Mesenchymal stem cell (in vitro differentiated cells and primary cell): ENCODE measurements around the gene ZAR1.
"Not testable (repeated sequence)": the region's sequence is repeated elsewhere in the genome, so short reads cannot be mapped to it uniquely, and the experiment has no call there.

Source experiments
- DNase-seq: peaks from one replicate; pipeline ENCODE4 v3.0.0-alpha.2; 2013
- H2AFZ ChIP-seq: one replicate; pipeline ENCODE4 v1.6.1; 2013; ENCODE audit warnings: low read depth, mild to moderate bottlenecking, control low read depth, inconsistent platforms, low read length, moderate library complexity
- H2AK5ac ChIP-seq: 2 replicates; pipeline ENCODE4 v1.6.1; 2013; ENCODE audit warnings: low read length, moderate library complexity, mild to moderate bottlenecking, inconsistent platforms; ENCODE audit not compliant: severe bottlenecking
- H2BK120ac ChIP-seq: one replicate; pipeline ENCODE4 v1.6.1; 2013; ENCODE audit warnings: low read depth, mild to moderate bottlenecking, inconsistent platforms, low read length, moderate library complexity
- H2BK12ac ChIP-seq, 2 experiments: one replicate each; pipeline ENCODE4 v1.6.1; 2013; ENCODE audit warnings: inconsistent platforms in 2 of 2, low read length in 2 of 2, mild to moderate bottlenecking in 2 of 2, moderate library complexity in 2 of 2, control low read depth in 1 of 2
- H2BK15ac ChIP-seq: one replicate; pipeline ENCODE4 v1.6.1; 2013; ENCODE audit warnings: mild to moderate bottlenecking, low read depth, inconsistent platforms; ENCODE audit not compliant: poor library complexity, severe bottlenecking
- H2BK5ac ChIP-seq: 2 replicates; pipeline ENCODE4 v1.6.1; 2013; ENCODE audit warnings: low read depth, mild to moderate bottlenecking, low read length, control low read depth, inconsistent platforms; ENCODE audit not compliant: poor library complexity, severe bottlenecking
- H3K14ac ChIP-seq, 2 experiments: one replicate each; pipeline ENCODE4 v1.6.1; 2013; ENCODE audit warnings: inconsistent platforms in 2 of 2, low read length in 2 of 2, control low read depth in 1 of 2, mild to moderate bottlenecking in 1 of 2, moderate library complexity in 1 of 2
- H3K18ac ChIP-seq, 2 experiments: one replicate each; pipeline ENCODE4 v1.6.1; 2013; ENCODE audit warnings: inconsistent platforms in 2 of 2, low read length in 2 of 2, control low read depth in 1 of 2, low read depth in 1 of 2, mild to moderate bottlenecking in 1 of 2
- H3K23ac ChIP-seq, 2 experiments: one replicate each; pipeline ENCODE4 v1.6.1; 2013; ENCODE audit warnings: inconsistent platforms in 2 of 2, low read length in 2 of 2, mild to moderate bottlenecking in 2 of 2, moderate library complexity in 2 of 2, control low read depth in 1 of 2
- H3K27ac ChIP-seq: 2 replicates; pipeline ENCODE4 v1.5.1; 2013; ENCODE audit warnings: mild to moderate bottlenecking, moderate library complexity, low read length, control low read depth, inconsistent platforms; ENCODE audit not compliant: poor library complexity, severe bottlenecking
- H3K27me3 ChIP-seq, 2 experiments: 2 replicates each; pipeline versions ENCODE4 v1.6.1 to v1.7.0; 2013; ENCODE audit warnings: low read length in 2 of 2, mild to moderate bottlenecking in 2 of 2, moderate library complexity in 2 of 2, control low read depth in 1 of 2, inconsistent platforms in 1 of 2; ENCODE audit not compliant: control insufficient read depth in 1 of 2, insufficient read depth in 1 of 2
- H3K36me3 ChIP-seq, 2 experiments: 2 replicates each; pipeline versions ENCODE4 v1.6.1 to v1.7.0; 2013; ENCODE audit warnings: low read length in 2 of 2, control low read depth in 1 of 2, inconsistent platforms in 1 of 2, low read depth in 1 of 2, mild to moderate bottlenecking in 1 of 2; ENCODE audit not compliant: insufficient read depth in 2 of 2, control insufficient read depth in 1 of 2
- H3K4ac ChIP-seq, 2 experiments: one replicate each; pipeline ENCODE4 v1.6.1; 2013; ENCODE audit warnings: inconsistent platforms in 2 of 2, low read length in 2 of 2, mild to moderate bottlenecking in 2 of 2, moderate library complexity in 2 of 2, control low read depth in 1 of 2, low read depth in 1 of 2
- H3K4me1 ChIP-seq: 2 replicates; pipeline ENCODE4 v1.6.1; 2013; ENCODE audit warnings: low read depth, low read length, control low read depth; ENCODE audit not compliant: control insufficient read depth, insufficient read depth
- H3K4me2 ChIP-seq: 2 replicates; pipeline ENCODE4 v1.6.1; 2013; ENCODE audit warnings: low read length, mild to moderate bottlenecking, inconsistent platforms; ENCODE audit not compliant: poor library complexity, severe bottlenecking
- H3K4me3 ChIP-seq, 2 experiments: 2 replicates each; pipeline versions ENCODE4 v1.5.1 to v1.7.0; 2013; ENCODE audit warnings: low read length in 2 of 2, mild to moderate bottlenecking in 2 of 2, control low read depth in 1 of 2, low read depth in 1 of 2; ENCODE audit not compliant: insufficient read depth in 1 of 2
- H3K79me1 ChIP-seq: replicated peaks from 2 replicates; pipeline ENCODE4 v1.6.1; 2013; ENCODE audit warnings: mild to moderate bottlenecking, control low read depth, low read length, inconsistent platforms; ENCODE audit not compliant: poor library complexity, severe bottlenecking
- H3K9ac ChIP-seq: 2 replicates; pipeline ENCODE4 v1.7.0; 2013; ENCODE audit warnings: mild to moderate bottlenecking, low read length, moderate library complexity
- H3K9me3 ChIP-seq: 2 replicates; pipeline ENCODE4 v1.7.0; 2013; ENCODE audit warnings: mild to moderate bottlenecking, low read length; ENCODE audit not compliant: control insufficient read depth
- H4K8ac ChIP-seq: one replicate; pipeline ENCODE4 v1.6.1; 2013; ENCODE audit warnings: inconsistent platforms, mild to moderate bottlenecking, low read length, moderate library complexity
- H4K91ac ChIP-seq: one replicate; pipeline ENCODE4 v1.6.1; 2013; ENCODE audit warnings: mild to moderate bottlenecking, low read length, inconsistent platforms
- whole genome bisulfite sequencing: methylation state at CpG from one replicate; pipeline ENCODE4 v1.1.7; 2013; ENCODE audit warnings: mixed read lengths; 5-methylcytosine and 5-hydroxymethylcytosine counted together

The ZAR1 gene

GRCh38 chr4:48449151-48449550 is 40.9 kb upstream of the ZAR1 start:
- no peak overlapping the region for H2BK15ac ChIP-seq
- H3K36me3 ChIP-seq = no peaks in the 10 kb centered on the region
- H3K14ac ChIP-seq = no peak overlapping the region
- no peak overlapping the region for H2AFZ ChIP-seq
- H2BK5ac ChIP-seq = no peak overlapping the region
- no peak overlapping the region for H3K9ac ChIP-seq
- no peak for DNase-seq
- no peak overlapping the region for H4K91ac ChIP-seq
- no peak overlapping the region for H3K4me3 ChIP-seq
- no peak overlapping the region for H3K23ac ChIP-seq
- no peak overlapping the region for H4K8ac ChIP-seq
- H3K4ac ChIP-seq = no peak overlapping the region
- H3K18ac ChIP-seq = no peak overlapping the region
- H3K4me2 ChIP-seq = no peak overlapping the region
- H3K27ac ChIP-seq = no peak overlapping the region
- no peak overlapping the region for H2BK12ac ChIP-seq
- no peaks in the 10 kb centered on the region for H3K79me1 ChIP-seq
- H3K4me1 ChIP-seq = no peaks in the 10 kb centered on the region
- H3K9me3 ChIP-seq = no peaks in the 10 kb centered on the region
- H3K27me3 ChIP-seq = no peaks in the 10 kb centered on the region
- no peak overlapping the region for H2BK120ac ChIP-seq
- WGBS = 90% methylated on average over 6 of the region's 10 CpGs
- H2AK5ac ChIP-seq = no peak overlapping the region

GRCh38 chr4:48450740-48451139 is 39.3 kb upstream of the ZAR1 start:
- H2BK12ac ChIP-seq = no peak overlapping the region
- H3K27me3 ChIP-seq = no peaks in the 10 kb centered on the region
- no peak overlapping the region for H3K23ac ChIP-seq
- no peak overlapping the region for H2BK120ac ChIP-seq
- H2AK5ac ChIP-seq = no peak overlapping the region
- no peak overlapping the region for H3K14ac ChIP-seq
- no peak overlapping the region for H3K4me3 ChIP-seq
- H3K36me3 ChIP-seq = no peaks in the 10 kb centered on the region
- no peak overlapping the region for H3K4me2 ChIP-seq
- H4K8ac ChIP-seq = no peak overlapping the region
- H3K4ac ChIP-seq = no peak overlapping the region
- no peak overlapping the region for H2BK5ac ChIP-seq
- 79% methylated on average over 3 of the region's 3 CpGs for WGBS
- H3K27ac ChIP-seq = no peak overlapping the region
- H2BK15ac ChIP-seq = no peak overlapping the region
- H4K91ac ChIP-seq = no peak overlapping the region
- H3K9ac ChIP-seq = no peak overlapping the region
- H2AFZ ChIP-seq = no peak overlapping the region
- no peak for DNase-seq
- no peaks in the 10 kb centered on the region for H3K9me3 ChIP-seq
- no peaks in the 10 kb centered on the region for H3K4me1 ChIP-seq
- no peak overlapping the region for H3K18ac ChIP-seq
- H3K79me1 ChIP-seq = no peaks in the 10 kb centered on the region

- H3K23ac ChIP-seq, H2AFZ ChIP-seq, H3K4me3 ChIP-seq, H4K8ac ChIP-seq, H2BK5ac ChIP-seq, H3K36me3 ChIP-seq, DNase-seq, H3K9me3 ChIP-seq, H3K9ac ChIP-seq, H3K4me2 ChIP-seq, H3K27me3 ChIP-seq, H2BK15ac ChIP-seq, H3K27ac ChIP-seq, H3K4me1 ChIP-seq, H3K79me1 ChIP-seq, H3K18ac ChIP-seq, H2BK120ac ChIP-seq, H2AK5ac ChIP-seq, H3K14ac ChIP-seq, H3K4ac ChIP-seq, H4K91ac ChIP-seq, H2BK12ac ChIP-seq: not testable (repeated sequence)
- WGBS = 89% methylated on average over 3 of the region's 3 CpGs
Observed at GRCh38 chr4:48451656-48452055, 38.4 kb upstream of the ZAR1 start.

GRCh38 chr4:48454591-48454990 is 35.5 kb upstream of the ZAR1 start:
- Histone ChIP-seq H3K27me3 (no peaks in the 10 kb centered on the region), H3K9ac (no peak overlapping the region), H2BK120ac (no peak overlapping the region), H3K27ac (no peak overlapping the region), H3K4ac (no peak overlapping the region), H3K79me1 (no peaks in the 10 kb centered on the region), H3K36me3 (no peaks in the 10 kb centered on the region), H3K4me2 (no peak overlapping the region), H3K18ac (no peak overlapping the region), H2BK15ac (no peak overlapping the region), H3K9me3 (no peaks in the 10 kb centered on the region), H2BK5ac (no peak overlapping the region), H3K14ac (no peak overlapping the region), H4K91ac (no peak overlapping the region), H3K23ac (no peak overlapping the region), H2AK5ac (no peak overlapping the region), H3K4me3 (no peak overlapping the region), H3K4me1 (no peaks in the 10 kb centered on the region), H2BK12ac (no peak overlapping the region), H2AFZ (no peak overlapping the region), H4K8ac (no peak overlapping the region)
- WGBS = 79% methylated on average over 2 of the region's 2 CpGs
- no peak for DNase-seq
